ENCODE results near the gene LY6G5C.

LY6G5C gene

GRCh38 chr6:31728767-31729514 is 48.1 kb upstream of the LY6G5C start, which contains the start of gene DDAH2:
DDAH2 (minus strand) TSS chr6:31729299; CDS start chr6:31729161, 138 bp downstream.
- peak within 1 kb of the TSS; percentile 63 for H3K4me3 ChIP-seq (ENCODE audit: insufficient read depth, low read length, poor library complexity, severe bottlenecking)
- peaks cover 18% of the 10 kb centered on the region; the same call in 1 of the 2 replicates for H3K36me3 ChIP-seq (ENCODE audit: low read length)
- peak within 1 kb of the TSS; percentile 20 for H3K27ac ChIP-seq (ENCODE audit: low read depth, low read length)
- no peak for TF ChIP-seq EZH2phosphoT487 (conservative IDR thresholded peaks at IDR 0.05; ENCODE audit: low read length)
- TF ChIP-seq, protein P1, sequence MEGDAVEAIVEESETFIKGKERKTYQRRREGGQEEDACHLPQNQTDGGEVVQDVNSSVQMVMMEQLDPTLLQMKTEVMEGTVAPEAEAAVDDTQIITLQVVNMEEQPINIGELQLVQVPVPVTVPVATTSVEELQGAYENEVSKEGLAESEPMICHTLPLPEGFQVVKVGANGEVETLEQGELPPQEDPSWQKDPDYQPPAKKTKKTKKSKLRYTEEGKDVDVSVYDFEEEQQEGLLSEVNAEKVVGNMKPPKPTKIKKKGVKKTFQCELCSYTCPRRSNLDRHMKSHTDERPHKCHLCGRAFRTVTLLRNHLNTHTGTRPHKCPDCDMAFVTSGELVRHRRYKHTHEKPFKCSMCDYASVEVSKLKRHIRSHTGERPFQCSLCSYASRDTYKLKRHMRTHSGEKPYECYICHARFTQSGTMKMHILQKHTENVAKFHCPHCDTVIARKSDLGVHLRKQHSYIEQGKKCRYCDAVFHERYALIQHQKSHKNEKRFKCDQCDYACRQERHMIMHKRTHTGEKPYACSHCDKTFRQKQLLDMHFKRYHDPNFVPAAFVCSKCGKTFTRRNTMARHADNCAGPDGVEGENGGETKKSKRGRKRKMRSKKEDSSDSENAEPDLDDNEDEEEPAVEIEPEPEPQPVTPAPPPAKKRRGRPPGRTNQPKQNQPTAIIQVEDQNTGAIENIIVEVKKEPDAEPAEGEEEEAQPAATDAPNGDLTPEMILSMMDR (IDR thresholded peaks at IDR 0.05; ENCODE audit: insufficient read depth, low read length, poor library complexity, severe bottlenecking), result peak; percentile 100
- peak within 1 kb of the TSS; percentile 73 for H3K4me2 ChIP-seq (ENCODE audit: low read depth, low read length, poor library complexity, severe bottlenecking)
- H3K27me3 ChIP-seq (ENCODE audit: low read length), result no peaks in the 10 kb centered on the region
- H3K9me3 ChIP-seq (ENCODE audit: insufficient read depth, low read length), result no peaks in the 10 kb centered on the region
- H3K9me2 ChIP-seq (replicated peaks; ENCODE audit: insufficient read depth, low read length), result no peaks in the 10 kb centered on the region
- H4K20me1 ChIP-seq (ENCODE audit: low read depth, low read length), result no peaks in the 10 kb centered on the region
- peaks cover 30% of the 10 kb centered on the region for H3F3A ChIP-seq (ENCODE audit: insufficient read depth)
- peak within 1 kb of the TSS; percentile 27 for H2AFZ ChIP-seq (ENCODE audit: low read depth, low read length, severe bottlenecking)
- H3K9ac ChIP-seq (ENCODE audit: low read length), result peak within 1 kb of the TSS; percentile 55
- H3K79me2 ChIP-seq (ENCODE audit: insufficient read depth, low read length), result no peaks in the 10 kb centered on the region

DNA sequence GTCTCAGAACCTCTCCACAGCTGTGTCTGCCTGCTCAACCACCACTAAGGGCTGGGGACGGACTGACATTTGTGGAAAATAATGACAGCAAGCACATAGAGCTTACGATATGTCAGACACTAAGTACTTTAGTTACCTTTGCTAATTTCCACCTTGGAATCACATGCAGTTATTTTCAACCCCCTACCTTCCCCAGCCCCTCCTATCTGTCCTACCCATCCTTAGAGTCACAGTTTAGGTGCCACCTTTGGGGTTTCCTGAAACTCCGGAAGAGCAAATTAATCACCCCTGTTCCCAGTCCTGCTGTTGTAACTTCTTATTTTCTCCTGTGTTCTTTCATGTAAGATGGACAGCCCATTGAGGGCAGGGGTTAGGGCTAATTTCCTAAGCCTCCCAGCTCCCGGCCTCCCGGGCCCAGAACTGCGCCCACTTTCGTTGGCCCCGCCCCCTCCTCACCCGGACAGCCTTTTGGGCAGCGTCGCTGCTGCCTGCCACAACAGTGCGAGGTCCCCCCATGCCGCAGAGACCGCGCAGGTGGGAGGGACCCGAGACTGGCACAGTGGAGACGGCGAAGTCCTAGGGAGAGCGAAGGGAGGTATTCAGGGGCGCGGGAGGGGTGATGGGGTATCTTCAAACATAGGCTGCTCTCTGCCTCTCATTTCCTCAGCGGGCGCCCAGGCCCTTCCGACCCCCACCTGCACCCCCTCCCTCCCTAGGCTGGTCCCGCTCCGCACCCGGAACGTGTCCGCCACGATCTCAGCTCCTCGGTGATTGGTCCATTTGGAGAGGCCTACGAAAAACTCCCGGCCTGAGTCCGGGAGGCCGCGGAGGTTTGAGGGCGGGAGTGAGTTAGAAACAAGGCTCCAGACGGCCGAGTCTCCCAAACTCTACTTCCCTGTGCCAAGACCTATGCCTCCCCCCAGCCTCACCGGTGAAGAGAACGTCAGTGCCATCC is 47.1 kb upstream of the LY6G5C start:
- Histone ChIP-seq H3F3A (ENCODE audit: insufficient read depth) (peaks cover 28% of the 10 kb centered on the region), H3K4me2 (ENCODE audit: low read depth, low read length, poor library complexity, severe bottlenecking) (peak overlapping the region; percentile 4), H3K27me3 (ENCODE audit: low read length) (no peaks in the 10 kb centered on the region), H3K36me3 (ENCODE audit: low read length) (peaks cover 10% of the 10 kb centered on the region; the same call in 1 of the 2 replicates), H3K9ac (ENCODE audit: low read length) (no peak overlapping the region), H3K9me3 (ENCODE audit: insufficient read depth, low read length) (no peaks in the 10 kb centered on the region), H3K79me2 (ENCODE audit: insufficient read depth, low read length) (no peaks in the 10 kb centered on the region), H3K27ac (ENCODE audit: low read depth, low read length) (peak overlapping the region; percentile 28; the same call in 1 of the 2 replicates), H2AFZ (ENCODE audit: low read depth, low read length, severe bottlenecking) (no peak overlapping the region), H3K9me2 (replicated peaks; ENCODE audit: insufficient read depth, low read length) (no peaks in the 10 kb centered on the region), H3K4me3 (ENCODE audit: insufficient read depth, low read length, poor library complexity, severe bottlenecking) (no peak overlapping the region), H4K20me1 (ENCODE audit: low read depth, low read length) (no peaks in the 10 kb centered on the region)
- TF ChIP-seq EZH2phosphoT487 (conservative IDR thresholded peaks at IDR 0.05; ENCODE audit: low read length), result no peak
- TF ChIP-seq, protein P1 (IDR thresholded peaks at IDR 0.05; ENCODE audit: insufficient read depth, low read length, poor library complexity, severe bottlenecking), result no peak

- Histone ChIP-seq H3K9me3 (ENCODE audit: insufficient read depth, low read length) (no peaks in the 10 kb centered on the region), H3K4me3 (ENCODE audit: insufficient read depth, low read length, poor library complexity, severe bottlenecking) (no peak overlapping the region), H4K20me1 (ENCODE audit: low read depth, low read length) (no peaks in the 10 kb centered on the region), H3K27ac (ENCODE audit: low read depth, low read length) (no peak overlapping the region), H3F3A (ENCODE audit: insufficient read depth) (peaks cover 24% of the 10 kb centered on the region), H3K9ac (ENCODE audit: low read length) (no peak overlapping the region; the same call in 1 of the 2 replicates), H3K9me2 (replicated peaks; ENCODE audit: insufficient read depth, low read length) (no peaks in the 10 kb centered on the region), H2AFZ (ENCODE audit: low read depth, low read length, severe bottlenecking) (no peak overlapping the region), H3K79me2 (ENCODE audit: insufficient read depth, low read length) (no peaks in the 10 kb centered on the region), H3K36me3 (ENCODE audit: low read length) (peaks cover 8% of the 10 kb centered on the region; the same call in 1 of the 2 replicates), H3K27me3 (ENCODE audit: low read length) (no peaks in the 10 kb centered on the region), H3K4me2 (ENCODE audit: low read depth, low read length, poor library complexity, severe bottlenecking) (no peak overlapping the region)
- no peak for TF ChIP-seq EZH2phosphoT487 (conservative IDR thresholded peaks at IDR 0.05; ENCODE audit: low read length)
- TF ChIP-seq, protein P1 (IDR thresholded peaks at IDR 0.05; ENCODE audit: insufficient read depth, low read length, poor library complexity, severe bottlenecking), result no peak
These were observed 46.3 kb upstream of the LY6G5C start for GRCh38 chr6:31727034-31727716.

All from SU-DHL-6 (cell line).